Iris pigment epithelial cell (primary cell): Measurements from ENCODE around the gene MVP.
"Not testable (repeated sequence)": the region's sequence is repeated elsewhere in the genome, so short reads cannot be mapped to it uniquely, and the experiment has no call there.

ENCODE experiments used
- DNase-seq: peaks from one replicate; pipeline ENCODE4 v3.0.0-alpha.2; 2011; ENCODE audit warnings: low read depth

Gene MVP

DNA sequence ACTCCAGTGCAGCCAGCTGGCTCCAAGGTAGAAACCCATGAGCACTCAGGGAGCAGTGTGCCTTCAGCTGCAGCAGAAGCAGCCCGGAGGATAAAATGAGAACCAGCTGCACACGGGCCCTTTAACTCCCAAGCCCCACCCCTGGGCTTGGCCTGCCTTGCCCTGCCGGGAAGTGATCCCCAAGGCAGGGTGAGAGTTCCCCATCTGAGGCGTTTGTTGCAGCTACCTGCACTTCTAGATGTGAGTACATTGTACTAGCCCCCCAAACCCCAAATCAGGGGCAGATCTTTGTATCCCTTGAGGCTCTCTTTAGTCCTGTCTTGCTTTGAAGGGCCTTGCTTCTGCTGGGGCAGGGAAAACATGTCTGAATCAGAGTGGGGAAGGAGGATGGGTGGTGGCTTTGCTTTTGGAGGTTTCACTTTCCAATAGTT, at the start of gene MVP:
MVP (plus strand) TSS at position 192 of the 431 bp plus-strand sequence. CDS start 10,088 bp downstream, outside the sequence.
- DNase-seq = peak; percentile 70

DNA sequence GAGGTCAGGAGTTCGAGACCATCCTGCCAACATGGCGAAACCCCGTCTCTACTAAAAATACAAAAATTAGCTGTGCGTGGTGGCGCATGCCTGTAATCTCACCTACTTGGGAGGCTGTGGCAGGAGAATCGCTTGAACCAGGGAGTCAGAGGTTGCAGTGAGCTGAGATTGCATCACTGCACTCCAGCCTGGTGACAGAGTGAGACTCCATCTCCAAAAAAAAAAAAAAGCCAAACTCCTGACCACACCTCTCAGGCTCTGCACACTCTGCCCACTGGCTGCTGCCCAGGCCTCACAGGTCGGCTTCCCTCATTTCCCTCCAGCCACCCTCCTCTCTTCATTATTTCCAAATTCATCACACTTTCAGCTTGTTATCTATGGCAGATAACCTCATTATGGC, 47.9 kb upstream of the MVP start:
- not testable (repeated sequence) for DNase-seq

DNA sequence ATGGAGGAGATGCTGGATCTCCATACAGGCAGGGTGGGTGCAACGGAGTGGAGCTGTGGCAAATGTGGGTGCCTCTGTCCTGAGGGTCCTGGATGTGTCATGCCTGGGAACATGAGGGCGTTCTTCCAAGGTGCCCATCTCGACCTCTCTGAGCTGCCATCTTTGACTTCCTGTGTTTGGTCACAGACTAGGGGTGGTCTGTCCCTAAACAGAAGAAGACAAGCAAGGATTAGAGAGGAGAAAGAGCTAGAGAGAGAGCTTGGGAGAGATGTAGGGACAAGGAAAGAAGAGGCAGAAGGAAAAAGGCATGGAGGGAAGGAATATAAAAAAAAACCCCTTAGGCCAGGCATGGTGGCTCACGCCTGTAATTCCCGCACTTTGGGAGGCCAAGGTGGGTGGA, 45.5 kb upstream of the MVP start:
- DNase-seq = no peak

DNA sequence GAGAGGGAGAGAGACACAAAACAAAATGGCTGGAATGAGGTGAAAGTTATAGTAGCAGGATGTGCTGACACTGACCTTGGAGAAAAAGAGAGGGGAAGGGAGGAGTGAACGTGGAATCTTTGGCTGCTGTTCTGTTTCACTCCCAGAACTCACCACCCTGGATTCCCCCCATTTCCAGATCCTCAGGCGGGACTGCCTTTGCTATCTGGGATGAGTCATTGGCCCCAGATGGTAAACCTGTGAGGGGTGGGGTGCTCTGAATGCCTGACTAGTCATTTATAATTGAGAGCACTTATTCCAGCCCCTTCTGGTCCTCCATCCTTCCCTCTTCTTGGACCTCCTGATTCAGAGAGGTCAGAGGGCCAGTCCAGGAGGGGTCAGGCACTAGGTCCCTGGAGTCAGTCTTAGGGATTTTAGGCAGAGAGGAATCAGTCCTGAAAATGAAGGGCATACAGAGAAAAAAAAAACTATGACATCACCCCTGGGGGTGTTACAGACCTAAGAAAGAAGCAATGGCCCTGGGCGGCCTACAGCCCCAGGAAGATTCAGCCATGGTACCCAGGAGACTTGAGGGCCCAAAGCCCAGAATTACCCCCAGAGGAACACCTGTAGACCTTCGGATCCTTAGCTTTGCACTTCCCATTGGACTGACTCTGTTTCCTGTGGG, 44.4 kb upstream of the MVP start:
- peak; percentile 43 for DNase-seq

DNA sequence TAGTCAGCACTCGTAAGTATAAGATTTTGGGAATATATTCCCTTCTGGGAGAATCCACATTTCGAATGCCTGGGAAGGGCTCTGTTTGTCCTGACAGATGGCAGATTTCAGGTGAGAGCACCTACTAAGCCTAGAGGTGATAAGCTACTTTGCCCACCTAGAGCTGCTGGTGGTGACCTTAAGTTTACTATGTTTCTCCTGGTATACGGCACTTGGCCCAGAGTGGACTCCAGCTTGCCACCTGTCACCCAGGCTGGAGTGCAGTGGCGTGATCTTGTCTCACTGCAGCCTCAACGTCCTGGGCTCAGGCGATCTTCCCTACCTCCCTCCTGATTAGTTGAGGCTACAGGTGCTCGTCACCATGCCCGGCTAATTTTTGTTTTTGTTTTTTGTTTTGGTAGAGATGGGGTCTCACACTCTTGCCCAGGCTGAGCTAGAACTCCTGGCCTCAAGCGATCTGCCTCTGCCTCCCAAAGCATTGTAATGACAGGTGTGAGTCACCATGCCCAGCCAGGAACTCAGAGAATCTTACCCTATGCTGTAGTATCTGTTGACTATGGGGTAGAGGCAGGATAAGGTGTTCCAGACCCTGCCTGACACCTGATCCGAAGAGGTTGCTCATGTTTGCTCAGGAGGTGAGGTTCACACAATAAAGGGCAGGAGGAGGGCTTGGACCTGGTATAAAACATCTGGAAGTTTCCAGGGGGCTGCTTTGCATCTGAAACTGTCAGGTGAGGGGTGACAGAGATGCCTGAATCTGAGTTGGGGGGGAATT, 42.5 kb upstream of the MVP start, which contains the start of gene ZG16:
ZG16 (plus strand) TSS at position 681 of the 775 bp plus-strand sequence. CDS start 1,011 bp downstream, outside the sequence.
- DNase-seq = no peak

DNA sequence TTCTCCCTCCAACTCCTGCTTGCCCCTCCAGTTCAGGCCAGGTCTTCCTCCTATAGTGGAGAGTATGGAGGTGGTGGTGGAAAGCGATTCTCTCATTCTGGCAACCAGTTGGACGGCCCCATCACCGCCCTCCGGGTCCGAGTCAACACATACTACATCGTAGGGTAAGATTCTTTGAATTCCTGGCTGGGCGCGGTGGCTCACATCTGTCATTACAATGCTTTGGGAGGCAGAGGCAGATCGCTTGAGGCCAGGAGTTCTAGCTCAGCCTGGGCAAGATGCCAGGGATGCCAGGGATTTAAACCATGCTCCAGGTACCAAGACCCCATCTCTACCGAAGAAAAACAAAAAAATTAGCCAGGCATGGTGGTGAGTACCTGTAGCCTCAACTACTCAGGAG, 40.8 kb upstream of the MVP start:
- DNase-seq = no peak

DNA sequence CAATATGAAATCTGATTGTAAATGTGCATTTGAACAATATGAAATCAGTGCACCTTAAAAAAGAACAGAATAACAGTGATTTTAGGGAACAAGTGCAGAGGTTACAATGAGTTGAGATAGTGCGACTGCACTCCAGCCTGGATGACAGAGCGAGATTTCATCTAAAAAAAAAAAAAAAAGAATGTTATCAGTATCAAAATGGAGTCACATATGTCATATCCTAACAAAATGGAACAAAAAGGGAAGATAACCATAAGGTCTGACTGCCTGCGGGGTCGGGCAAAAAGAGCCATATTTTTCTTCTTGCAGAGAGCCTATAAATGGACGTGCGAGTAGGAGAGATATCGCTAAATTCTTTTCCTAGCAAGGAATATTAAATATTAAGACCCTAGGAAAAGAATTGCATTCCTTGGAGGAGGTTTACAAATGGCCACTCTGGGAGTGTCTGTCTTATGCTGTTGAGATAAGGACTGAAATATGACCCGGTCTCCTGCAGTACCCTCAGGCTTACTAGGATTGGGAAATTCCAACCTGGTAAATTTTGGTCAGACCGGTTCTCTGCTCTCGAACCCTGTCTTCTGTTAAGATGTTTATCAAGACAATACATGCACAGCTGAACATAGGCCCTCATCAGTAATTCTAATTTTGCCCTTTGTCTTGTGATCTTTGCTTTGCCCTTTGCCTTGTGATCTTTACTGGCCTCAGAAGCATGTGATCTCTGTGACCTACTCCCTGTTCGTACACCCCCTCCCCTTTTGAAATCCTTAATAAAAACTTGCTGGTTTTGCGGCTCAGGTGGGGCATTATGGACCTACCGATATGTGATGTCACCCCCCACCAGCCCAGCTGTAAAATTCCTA, 36.9 kb upstream of the MVP start:
- not testable (repeated sequence) for DNase-seq

DNA sequence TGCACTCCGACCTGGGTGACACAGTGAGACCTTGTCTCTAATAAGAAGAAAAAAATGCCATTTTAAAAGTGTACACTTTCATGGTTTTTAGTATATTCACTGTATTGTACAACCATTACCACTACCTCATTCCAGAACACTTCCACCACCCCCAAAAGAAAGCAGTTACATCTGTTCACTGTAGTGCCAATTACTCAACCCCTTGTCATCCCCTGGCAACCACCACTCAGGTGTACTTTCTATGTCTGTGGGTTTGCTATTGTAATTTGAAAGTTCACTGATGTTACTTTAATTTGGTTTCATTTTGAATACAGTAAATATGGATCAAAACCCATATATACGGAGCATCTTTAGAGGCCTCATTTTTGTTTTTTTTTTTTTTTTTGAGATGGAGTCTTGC, 36.1 kb upstream of the MVP start:
- DNase-seq = no peak

DNA sequence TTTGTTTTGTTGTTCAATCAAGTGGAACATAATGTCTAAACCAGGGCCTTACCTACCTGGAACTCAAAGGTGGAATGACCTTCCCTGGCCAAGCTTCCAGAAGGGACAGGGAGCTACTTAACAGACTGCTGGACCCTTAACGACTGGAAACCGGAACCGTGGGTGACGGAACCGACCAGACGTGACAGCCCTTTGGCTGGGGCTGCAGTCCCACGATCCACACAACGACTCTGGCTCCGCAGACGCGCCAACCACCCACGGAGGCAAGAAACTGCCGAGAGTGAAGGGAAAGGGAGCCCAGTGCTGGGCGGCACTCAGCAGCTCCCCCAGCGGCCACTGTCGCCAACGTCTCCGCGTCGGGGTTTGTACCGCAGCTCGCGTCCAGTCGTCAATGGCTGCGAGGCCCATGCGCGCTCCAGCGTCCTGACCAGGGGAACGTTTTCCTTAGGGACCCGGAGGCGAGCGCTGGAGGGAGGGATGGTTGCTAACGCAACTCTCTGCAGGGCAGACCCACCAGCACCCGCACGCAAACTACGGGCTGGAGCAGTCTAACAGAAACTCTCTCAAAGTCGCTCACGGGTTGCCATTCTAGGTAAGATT, 35.3 kb upstream of the MVP start:
- DNase-seq = peak; percentile 57

DNA sequence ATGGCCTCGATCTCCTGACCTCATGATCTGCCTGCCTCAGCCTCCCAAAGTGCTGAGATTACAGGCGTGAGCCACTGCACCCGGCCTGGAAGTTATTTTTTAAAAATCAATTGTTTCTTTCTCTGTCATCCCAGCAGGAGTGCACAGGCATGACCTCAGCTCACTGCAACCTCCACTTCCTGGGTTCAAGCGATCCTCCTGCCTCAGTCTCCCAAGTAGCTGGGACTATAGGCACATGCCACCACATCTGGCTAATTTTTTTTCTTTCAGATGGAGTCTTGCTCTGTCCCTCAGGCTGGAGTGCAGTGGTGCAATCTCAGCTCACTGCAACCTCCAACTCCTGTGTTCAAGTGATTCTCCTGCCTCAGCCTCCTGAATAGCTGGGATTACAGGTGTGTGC, 33.1 kb upstream of the MVP start:
- not testable (repeated sequence) for DNase-seq

DNA sequence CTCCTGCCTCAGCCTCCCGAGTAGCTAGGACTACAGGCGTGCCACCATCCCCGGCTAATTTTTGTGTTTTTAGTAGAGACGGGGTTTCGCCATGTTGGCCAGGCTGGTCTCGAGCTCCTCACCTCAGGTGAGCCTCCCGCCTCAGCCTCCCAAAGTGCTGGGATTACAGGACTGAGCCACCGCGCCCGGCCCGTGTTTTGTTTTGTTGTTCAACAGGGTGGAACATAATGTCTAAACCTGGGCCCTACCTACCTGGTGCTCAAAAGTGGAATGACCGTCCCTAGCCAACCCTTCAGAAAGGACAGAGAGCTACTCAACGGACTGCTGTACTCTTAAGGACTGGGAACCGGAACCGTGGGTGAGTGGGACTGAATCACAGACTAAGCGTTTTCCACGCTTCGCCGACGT, 30.5 kb upstream of the MVP start:
- DNase-seq = no peak

DNA sequence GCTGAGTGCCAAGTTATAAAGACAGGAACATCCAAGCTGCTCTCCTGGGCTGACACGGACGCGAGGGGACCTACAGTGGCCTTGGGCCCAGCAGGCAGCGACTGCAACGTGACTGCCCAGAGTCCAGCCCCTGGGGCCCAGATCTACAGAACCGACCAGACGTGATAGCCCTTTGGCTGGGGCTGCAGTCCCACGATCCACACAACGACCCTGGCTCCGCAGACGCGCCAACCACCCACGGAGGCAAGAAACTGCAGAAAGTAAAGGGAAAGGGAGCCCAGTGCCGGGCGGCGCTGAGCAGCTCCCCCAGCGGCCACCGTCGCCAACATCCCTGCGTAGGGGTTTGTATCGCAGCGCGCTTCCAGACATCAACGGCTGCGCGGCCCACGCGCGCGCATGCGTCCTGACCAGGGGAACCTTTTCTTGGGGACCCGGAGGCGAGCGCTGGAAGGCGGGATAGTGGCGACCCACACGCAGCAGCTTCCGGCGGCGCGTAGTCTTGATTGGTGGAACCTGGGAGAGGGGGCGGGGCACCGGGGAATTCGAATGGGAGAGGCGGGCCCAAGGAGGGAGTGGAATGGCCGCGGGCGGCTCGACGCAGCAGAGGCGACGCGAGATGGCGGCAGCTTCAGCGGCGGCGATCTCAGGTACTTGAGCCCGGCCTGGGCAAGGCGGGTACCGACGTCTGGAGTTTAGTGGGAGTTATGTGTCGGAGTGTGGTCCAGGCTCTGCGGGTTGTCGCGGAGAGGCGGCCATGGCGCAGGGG, 29.9 kb upstream of the MVP start, which contains the start of gene KIF22:
KIF22 (plus strand) TSS at position 569 of the 766 bp plus-strand sequence; CDS start at position 578, 9 bp downstream.
- DNase-seq = peak; percentile 99

DNA sequence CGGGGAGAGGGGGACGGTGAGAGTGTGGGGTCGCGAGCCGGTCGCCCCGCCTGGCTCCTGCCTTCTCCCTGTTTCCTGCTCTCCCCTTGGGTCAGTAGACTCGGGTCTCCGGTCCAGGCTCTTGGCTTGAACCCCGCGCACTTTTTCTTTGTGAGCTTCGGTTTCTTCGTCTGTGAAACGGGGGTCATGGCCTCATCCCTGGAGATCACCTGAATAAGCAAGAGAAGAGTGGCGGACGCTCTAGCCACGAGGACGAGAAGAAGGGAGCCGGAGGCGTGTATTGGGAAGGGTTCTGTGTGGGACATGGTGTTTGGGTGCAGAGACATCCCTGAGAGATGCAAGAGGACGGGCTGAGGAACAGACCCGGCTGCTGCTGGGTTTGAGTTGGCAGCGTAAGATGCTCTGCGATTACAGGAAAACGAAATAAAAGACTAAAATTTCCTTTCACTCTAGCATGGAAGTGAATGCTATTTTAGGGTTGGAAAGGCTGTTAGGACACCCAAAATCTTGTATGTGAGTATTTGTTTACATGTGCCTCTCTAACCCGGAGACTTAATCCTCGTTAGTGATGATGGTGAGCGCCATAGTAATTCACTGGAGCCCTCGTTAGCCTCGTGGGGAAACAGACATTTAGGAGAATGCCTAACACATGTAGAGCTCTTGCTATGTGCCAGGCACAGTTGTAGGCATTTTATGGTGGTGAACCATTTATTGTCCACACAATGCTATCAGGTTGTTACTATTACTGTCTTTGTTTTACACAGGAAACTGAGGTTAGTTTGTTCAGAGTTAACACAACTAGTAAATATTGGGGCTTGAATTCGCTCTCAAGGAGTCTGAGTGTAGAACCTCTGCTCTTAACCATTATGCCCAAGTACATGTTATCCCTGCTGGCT, 29.1 kb upstream of the MVP start:
- peak; percentile 17 for DNase-seq

DNA sequence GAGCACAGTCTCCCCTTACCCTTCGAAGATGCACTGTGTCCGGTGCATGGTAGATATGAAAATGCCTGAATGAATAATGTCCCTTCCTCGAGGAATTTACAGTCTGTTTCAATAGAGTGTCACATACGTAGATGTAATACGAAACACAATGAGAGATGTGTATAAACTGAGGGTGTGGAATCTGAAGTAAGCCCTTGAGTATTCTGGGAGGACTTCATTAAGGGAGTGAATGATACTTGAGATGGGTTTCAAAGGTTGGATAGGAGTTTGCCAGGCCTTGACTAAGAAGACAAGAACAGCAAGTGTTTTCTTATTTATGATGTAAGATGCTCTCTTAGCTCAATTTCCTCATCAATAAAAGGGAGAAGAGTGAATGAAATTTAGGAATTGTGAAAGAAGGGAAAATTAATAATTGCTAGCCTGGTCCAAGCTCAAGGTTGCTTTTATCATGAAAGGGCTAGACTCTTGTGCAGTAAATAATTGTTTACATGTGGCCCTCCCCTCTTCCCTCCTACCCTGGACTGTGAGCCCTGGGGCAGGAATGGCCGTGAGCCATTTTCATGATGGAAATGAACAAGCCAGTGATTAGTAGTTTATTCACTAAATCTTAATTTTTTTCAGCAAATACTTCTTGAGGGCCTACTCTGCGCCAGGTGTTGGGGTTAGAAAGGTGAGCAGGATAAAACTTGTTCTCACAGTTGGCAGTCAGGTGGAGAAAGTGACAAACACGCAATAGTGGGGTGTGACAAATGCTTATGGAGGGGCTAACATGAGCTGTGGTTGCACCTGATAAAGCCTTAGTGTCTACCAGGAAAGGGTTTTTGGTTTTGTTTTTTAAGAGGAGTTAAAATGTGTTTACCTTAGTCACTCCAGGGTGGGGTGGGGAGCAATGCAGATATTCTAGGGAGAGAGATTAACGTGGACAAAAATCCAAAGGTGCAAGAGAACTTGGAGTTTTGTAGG, 28.1 kb upstream of the MVP start:
- DNase-seq = no peak

DNA sequence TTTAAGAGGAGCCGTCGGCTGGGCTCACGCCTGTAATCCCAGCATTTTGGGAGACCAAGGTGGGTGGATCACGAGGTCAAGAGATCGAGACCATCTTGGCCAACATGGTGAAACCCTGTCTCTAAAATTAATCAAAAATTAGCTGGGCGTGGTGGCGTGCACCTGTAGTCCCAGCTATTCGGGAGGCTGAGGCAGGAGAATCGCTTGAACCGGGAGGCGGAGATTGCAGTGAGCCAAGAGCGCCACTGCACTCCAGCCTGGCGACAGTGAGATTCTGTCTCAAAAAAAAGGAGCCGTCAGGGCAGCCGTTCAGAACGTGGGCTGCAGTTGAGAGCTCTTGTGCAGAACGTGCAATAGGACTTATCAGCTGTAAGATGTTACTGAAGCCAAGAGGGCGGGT, 27.1 kb upstream of the MVP start:
- not testable (repeated sequence) for DNase-seq

DNA sequence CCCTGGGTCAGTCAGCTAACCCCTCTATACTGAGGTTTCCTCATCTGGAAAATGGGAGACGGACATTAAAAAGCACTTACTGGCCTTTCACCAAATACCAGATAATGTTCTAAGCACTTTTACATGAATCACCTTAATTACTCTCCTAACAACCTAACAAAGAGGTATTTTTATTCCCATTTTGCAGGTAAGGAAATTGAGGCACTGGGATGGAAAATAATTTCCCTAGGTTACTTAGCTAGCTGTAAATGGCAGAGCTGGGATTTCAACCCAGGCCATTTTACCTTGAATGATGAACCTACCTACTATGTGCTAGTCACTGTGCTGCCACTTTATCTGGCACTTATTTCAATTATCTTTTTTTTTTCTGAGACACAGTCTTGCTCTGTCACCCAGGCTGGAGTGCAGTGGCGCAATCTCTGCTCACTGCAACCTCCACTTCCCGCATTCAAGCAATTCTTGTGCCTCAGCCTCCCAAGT, 26.0 kb upstream of the MVP start:
- no peak for DNase-seq

DNA sequence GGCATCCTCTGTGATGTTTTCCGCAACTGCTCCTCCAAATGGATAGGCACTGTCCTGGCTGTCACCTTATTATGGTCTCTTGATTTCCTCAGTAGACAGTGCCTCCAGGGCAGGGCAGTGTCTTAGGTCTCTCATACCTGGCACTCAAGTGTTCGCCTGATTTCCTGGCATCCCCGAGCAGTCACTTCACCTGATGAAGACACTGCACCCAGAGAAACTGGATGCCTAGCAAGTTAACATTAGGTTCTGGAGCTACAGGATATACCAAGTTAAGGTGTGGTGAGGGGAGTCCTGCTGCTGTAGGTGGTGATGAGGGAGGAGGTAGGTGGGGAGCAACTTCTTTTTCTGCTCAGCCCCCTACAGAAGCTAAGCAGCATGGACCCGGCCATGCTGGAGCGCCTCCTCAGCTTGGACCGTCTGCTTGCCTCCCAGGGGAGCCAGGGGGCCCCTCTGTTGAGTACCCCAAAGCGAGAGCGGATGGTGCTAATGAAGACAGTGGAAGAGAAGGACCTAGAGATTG, 17.8 kb upstream of the MVP start:
- DNase-seq = no peak

DNA sequence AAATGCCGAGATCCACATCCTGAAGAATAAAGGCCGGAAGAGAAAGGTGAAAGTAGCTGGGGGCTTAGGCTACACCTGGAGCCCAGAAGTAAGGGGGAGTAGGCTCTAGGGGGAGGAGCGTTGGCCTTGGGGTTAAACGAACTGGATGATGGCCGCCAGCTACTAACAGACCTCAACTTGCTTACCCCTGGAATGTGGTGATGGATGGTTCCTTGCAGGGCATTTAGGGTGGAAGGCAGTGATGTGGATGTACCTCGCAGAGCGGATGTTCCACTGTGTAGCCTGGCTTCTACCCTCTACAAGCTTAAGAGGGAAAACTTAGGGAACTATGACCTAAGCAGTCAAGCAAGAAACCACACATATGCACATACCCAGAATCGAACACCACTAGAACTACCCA, 16.2 kb upstream of the MVP start:
- DNase-seq = no peak
